ENCODE results near the gene CHST11.

Gene CHST11

DNA sequence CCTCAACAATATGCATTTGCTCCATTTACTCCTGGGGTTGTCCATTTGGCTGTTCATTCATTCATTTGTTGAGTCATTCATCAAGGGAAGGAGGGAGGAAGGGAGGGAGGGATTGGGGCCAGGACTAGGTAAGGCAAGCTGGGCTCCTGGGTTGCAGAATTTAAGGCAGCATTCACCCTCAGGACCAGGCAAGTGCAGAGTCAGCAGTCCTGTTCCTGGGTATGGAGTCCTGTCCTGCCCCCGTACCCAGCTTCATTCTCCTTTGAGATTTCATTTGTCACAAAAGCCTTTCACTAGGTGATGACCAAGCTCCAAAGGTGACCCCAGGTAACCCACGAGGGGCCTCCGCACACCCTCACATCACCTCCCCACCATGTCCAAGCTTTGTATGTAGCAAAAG lies 178.1 kb downstream of the CHST11 start:
- Mint-ChIP-seq H3K27ac (no peak overlapping the region), H3K27me3 (ENCODE audit: low read depth, poor library complexity) (peaks cover 9% of the 10 kb centered on the region), H3K4me1 (peaks cover 55% of the 10 kb centered on the region), H3K4me3 (no peak overlapping the region), H3K9me3 (peaks cover 10% of the 10 kb centered on the region), H3K36me3 (ENCODE audit: low read depth) (peaks cover 19% of the 10 kb centered on the region)
- TF ChIP-seq, protein P1, sequence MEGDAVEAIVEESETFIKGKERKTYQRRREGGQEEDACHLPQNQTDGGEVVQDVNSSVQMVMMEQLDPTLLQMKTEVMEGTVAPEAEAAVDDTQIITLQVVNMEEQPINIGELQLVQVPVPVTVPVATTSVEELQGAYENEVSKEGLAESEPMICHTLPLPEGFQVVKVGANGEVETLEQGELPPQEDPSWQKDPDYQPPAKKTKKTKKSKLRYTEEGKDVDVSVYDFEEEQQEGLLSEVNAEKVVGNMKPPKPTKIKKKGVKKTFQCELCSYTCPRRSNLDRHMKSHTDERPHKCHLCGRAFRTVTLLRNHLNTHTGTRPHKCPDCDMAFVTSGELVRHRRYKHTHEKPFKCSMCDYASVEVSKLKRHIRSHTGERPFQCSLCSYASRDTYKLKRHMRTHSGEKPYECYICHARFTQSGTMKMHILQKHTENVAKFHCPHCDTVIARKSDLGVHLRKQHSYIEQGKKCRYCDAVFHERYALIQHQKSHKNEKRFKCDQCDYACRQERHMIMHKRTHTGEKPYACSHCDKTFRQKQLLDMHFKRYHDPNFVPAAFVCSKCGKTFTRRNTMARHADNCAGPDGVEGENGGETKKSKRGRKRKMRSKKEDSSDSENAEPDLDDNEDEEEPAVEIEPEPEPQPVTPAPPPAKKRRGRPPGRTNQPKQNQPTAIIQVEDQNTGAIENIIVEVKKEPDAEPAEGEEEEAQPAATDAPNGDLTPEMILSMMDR (IDR thresholded peaks at IDR 0.05): no peak
- no peak for DNase-seq

DNA sequence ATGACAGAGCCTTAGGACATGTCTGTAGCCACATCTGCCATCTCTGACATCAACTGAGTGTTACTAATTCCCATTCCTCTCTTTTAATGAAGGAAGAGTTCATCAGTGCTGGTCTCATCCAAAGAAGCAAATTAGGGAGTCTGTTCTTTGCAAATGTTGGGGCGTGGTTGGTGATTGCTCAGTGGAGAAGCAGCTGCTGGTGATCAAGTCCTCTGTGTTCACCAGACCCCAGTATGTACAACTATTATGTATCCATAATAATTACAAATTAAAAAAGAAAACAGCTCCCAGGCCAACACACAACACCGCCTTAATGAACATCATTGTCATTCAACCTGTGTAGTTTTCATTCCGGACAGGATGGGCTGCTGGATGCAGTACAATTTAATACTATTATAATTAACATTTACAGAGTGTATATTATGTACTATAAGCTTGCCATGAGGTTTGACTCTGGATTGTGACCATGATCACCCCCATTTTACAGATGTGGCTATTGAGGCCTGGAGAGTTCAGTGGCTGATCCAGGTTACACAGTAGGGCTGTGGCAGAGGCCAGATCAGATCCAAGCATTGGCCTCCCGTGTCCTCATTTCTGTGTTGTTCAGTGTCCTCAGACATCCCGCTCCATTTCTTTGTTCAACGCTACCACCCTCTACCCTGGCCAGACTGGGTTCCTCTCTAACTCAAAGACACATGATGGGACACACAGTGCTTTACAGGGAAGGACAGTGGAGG lies 179.0 kb downstream of the CHST11 start:
- Mint-ChIP-seq H3K36me3 (ENCODE audit: low read depth) (peaks cover 27% of the 10 kb centered on the region), H3K9me3 (peaks cover 14% of the 10 kb centered on the region), H3K27me3 (ENCODE audit: low read depth, poor library complexity) (peaks cover 7% of the 10 kb centered on the region), H3K27ac (peak overlapping the region; percentile 68), H3K4me3 (no peak overlapping the region), H3K4me1 (peaks cover 46% of the 10 kb centered on the region)
- TF ChIP-seq, protein P1 (IDR thresholded peaks at IDR 0.05): no peak
- DNase-seq: no peak

DNA sequence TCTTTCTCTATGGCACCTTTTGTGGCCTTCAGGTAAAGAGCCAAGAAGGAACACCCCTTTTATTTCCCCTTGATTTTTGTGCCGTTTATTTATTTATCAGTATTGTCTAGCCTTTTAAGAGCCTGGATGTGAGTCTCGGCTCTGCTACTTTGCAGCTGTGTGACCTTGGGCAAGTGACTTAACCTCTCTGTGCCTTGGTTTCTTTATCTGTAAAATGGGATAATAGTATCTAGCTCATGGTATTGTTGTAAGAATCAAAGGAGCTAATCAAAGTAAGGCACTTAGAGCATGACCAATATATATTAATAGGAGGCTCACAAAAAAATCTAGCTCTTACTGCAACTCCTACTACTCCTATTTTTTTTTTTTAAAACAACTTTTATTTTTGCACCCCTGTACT lies 179.7 kb downstream of the CHST11 start:
- Mint-ChIP-seq H3K4me3 (no peak overlapping the region), H3K36me3 (ENCODE audit: low read depth) (peaks cover 27% of the 10 kb centered on the region), H3K4me1 (peaks cover 39% of the 10 kb centered on the region), H3K27me3 (ENCODE audit: low read depth, poor library complexity) (peaks cover 7% of the 10 kb centered on the region), H3K9me3 (peaks cover 19% of the 10 kb centered on the region), H3K27ac (peak overlapping the region; percentile 68)
- TF ChIP-seq, protein P1 (IDR thresholded peaks at IDR 0.05): no peak
- no peak for DNase-seq

DNA sequence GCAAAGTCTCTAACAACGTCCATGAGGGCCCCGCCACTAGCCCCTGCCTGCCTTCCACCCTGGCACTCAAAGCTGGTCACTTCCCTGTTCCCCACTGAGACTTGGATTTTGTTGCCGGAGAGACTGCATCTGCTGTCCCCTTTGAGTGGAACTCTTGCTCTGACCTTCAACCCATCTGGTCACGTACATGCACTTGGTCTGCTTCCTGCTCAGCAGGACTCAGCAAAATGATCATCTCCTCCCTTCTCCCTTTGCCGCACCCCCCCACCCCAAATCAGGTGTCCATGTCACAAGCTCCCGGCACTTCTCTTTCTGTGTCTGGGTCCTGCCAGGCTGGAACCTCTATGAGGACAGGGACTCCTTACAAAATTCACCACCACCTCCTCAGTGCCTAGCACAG lies 180.9 kb downstream of the CHST11 start:
- H3K9me3 Mint-ChIP-seq: peaks cover 19% of the 10 kb centered on the region
- TF ChIP-seq, protein P1 (IDR thresholded peaks at IDR 0.05): no peak
- peaks cover 7% of the 10 kb centered on the region for H3K27me3 Mint-ChIP-seq (ENCODE audit: low read depth, poor library complexity)
- H3K36me3 Mint-ChIP-seq (ENCODE audit: low read depth): peaks cover 30% of the 10 kb centered on the region
- peaks cover 28% of the 10 kb centered on the region for H3K4me1 Mint-ChIP-seq
- H3K27ac Mint-ChIP-seq: no peak overlapping the region
- no peak overlapping the region for H3K4me3 Mint-ChIP-seq
- DNase-seq: no peak

DNA sequence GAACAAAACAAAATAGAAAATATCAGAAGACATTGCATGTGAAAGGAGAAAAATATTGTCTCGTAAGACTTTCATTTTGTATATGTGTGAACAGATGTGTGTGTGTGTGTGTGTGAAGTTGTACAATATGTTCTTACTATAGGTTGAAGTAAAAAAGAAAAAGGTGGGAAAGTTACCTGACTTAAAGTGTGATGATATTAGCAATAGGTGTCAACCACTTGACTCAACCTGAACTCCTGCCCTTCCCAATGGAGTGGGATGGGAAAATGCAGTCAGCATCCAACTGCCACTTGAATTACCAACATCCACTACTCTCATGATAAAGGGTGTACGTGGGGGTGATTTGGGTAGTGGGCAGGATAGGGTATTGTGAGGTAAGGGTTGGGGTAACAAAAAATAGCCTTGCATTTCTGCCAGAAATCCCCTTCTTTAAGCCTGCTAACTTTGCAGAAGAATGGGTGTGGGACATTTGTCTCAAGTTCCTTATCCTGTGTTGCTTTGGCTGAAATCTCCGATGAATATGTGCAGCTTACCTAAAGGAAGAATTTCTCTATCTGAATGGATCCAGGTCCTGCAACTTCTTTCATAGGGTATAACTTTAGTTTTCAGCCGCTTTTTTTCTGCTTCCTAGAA lies 181.6 kb downstream of the CHST11 start:
- Mint-ChIP-seq H3K9me3 (peaks cover 19% of the 10 kb centered on the region), H3K36me3 (ENCODE audit: low read depth) (peaks cover 30% of the 10 kb centered on the region), H3K27ac (peak overlapping the region; percentile 9), H3K4me1 (peaks cover 22% of the 10 kb centered on the region), H3K4me3 (no peak overlapping the region), H3K27me3 (ENCODE audit: low read depth, poor library complexity) (peaks cover 7% of the 10 kb centered on the region)
- DNase-seq: no peak
- TF ChIP-seq, protein P1 (IDR thresholded peaks at IDR 0.05): no peak

All from nephron progenitor cell (in vitro differentiated cells).